Measurements from ENCODE around the gene STIMATE. TPM values are rescaled to one million over a fixed set of nuclear protein-coding genes. Genes with fewer than 3 reads are reported as not detected.

The STIMATE gene
- total and polyA plus RNA-seq, 9 of the 15 experiments (the other 6 are each of a cell fraction or from before 2014, with no cell fraction given), result 0.14 to 7.7 (median 4.9) TPM

- TF ChIP-seq BCLAF1 (IDR thresholded peaks at IDR 0.05; ENCODE audit: borderline replicate concordance in 1 of 2, control insufficient read depth in 1 of 2, low read depth in 2 of 2, low read length in 1 of 2) (no peak), PRMT5 (CRISPR knock-in tag; IDR thresholded peaks at IDR 0.05) (no peak), BRF1 (IDR thresholded peaks at IDR 0.05; ENCODE audit: borderline replicate concordance, extremely low read depth, insufficient read length) (no peak), ZNF511 (CRISPR knock-in tag; IDR thresholded peaks at IDR 0.05) (no peak), NUFIP1 (IDR thresholded peaks at IDR 0.05; ENCODE audit: partially characterized antibody) (no peak), CLOCK (CRISPR knock-in tag; IDR thresholded peaks at IDR 0.05; ENCODE audit: borderline replicate concordance) (no peak), FOS (IDR thresholded peaks at IDR 0.05; ENCODE audit: extremely low read depth, insufficient read length) (no peak), SOX6 (IDR thresholded peaks at IDR 0.05) (peak; percentile 85), EP300 (IDR thresholded peaks at IDR 0.05; ENCODE audit: low read length) (peak; percentile 85), TFAP4 (CRISPR knock-in tag; IDR thresholded peaks at IDR 0.05; ENCODE audit: borderline replicate concordance) (peak; percentile 67; the same call in 1 of the 2 replicates), KDM1A (IDR thresholded peaks at IDR 0.05) (peak; percentile 60 to 81; a peak in 3 of 4 replicates), ZEB2 (IDR thresholded peaks at IDR 0.05) (peak; percentile 37; the same call in 1 of the 2 replicates), ZNF280A (IDR thresholded peaks at IDR 0.05; ENCODE audit: low read depth, partially characterized antibody) (no peak), RFX1 (IDR thresholded peaks at IDR 0.05) (0 out of 2 replicates have a peak, but pooled peaks have one; percentile 22), PHB (CRISPR knock-in tag; IDR thresholded peaks at IDR 0.05) (no peak)
Measured at GRCh38 chr3:52912885-52913731, 15.8 kb upstream of the STIMATE start (continued).

Data from K562 (cell line).